H9 (cell line): ENCODE results near the gene CD46. TPM values are rescaled to one million over a fixed set of nuclear protein-coding genes. Genes with fewer than 3 reads are reported as not detected.

Experiments used
- DNase-seq: peaks from one replicate; pipeline ENCODE4 v3.0.0-alpha.2; 2017
- H2AFZ ChIP-seq: one replicate; pipeline ENCODE4 v1.6.1; 2013; ENCODE audit warnings: mild to moderate bottlenecking, low read length, control low read depth, moderate library complexity
- H2AK5ac ChIP-seq: 2 replicates; pipeline ENCODE4 v1.6.1; 2013; ENCODE audit warnings: low read length, control low read depth, mixed read lengths; ENCODE audit not compliant: insufficient read length
- H2BK120ac ChIP-seq: one replicate; pipeline ENCODE4 v1.6.1; 2013; ENCODE audit warnings: low read depth, mild to moderate bottlenecking, low read length, control low read depth, inconsistent platforms; ENCODE audit not compliant: poor library complexity, severe bottlenecking
- H2BK12ac ChIP-seq: 2 replicates; pipeline ENCODE4 v1.6.1; 2013; ENCODE audit warnings: low read length, control low read depth, mixed read lengths, low read depth; ENCODE audit not compliant: insufficient read length
- H2BK15ac ChIP-seq: 2 replicates; pipeline ENCODE4 v1.6.1; 2013; ENCODE audit warnings: low read depth, low read length, control low read depth
- H2BK20ac ChIP-seq: one replicate; pipeline ENCODE4 v1.6.1; 2013; ENCODE audit warnings: low read depth, mild to moderate bottlenecking, low read length, control low read depth, inconsistent platforms; ENCODE audit not compliant: poor library complexity, severe bottlenecking
- H2BK5ac ChIP-seq: 2 replicates; pipeline ENCODE4 v1.6.1; 2013; ENCODE audit warnings: low read length, control low read depth, mixed read lengths; ENCODE audit not compliant: insufficient read length
- H3K14ac ChIP-seq: 2 replicates; pipeline ENCODE4 v1.6.1; 2013; ENCODE audit warnings: low read length, control low read depth; ENCODE audit not compliant: insufficient read depth
- H3K18ac ChIP-seq: 2 replicates; pipeline ENCODE4 v1.6.1; 2013; ENCODE audit warnings: low read depth, mild to moderate bottlenecking, mixed read lengths, low read length, control low read depth; ENCODE audit not compliant: insufficient read length
- H3K23ac ChIP-seq: 2 replicates; pipeline ENCODE4 v1.6.1; 2013; ENCODE audit warnings: low read length, control low read depth, mixed read lengths, low read depth; ENCODE audit not compliant: insufficient read length
- H3K23me2 ChIP-seq: 2 replicates; pipeline ENCODE4 v1.6.1; 2013; ENCODE audit warnings: low read depth, mild to moderate bottlenecking, mixed read lengths, low read length, control low read depth; ENCODE audit not compliant: insufficient read length, poor library complexity, severe bottlenecking
- H3K27ac ChIP-seq: 2 replicates; pipeline ENCODE4 v1.5.1; 2013; ENCODE audit warnings: low read length, control low read depth, mixed read lengths, low read depth; ENCODE audit not compliant: insufficient read length
- H3K27me3 ChIP-seq: 2 replicates; pipeline ENCODE4 v1.6.1; 2013; ENCODE audit warnings: low read length, control low read depth, inconsistent platforms; ENCODE audit not compliant: insufficient read depth
- H3K4ac ChIP-seq: 2 replicates; pipeline ENCODE4 v1.6.1; 2013; ENCODE audit warnings: low read depth, mild to moderate bottlenecking, control low read depth, inconsistent platforms, low read length, moderate library complexity
- H3K4me1 ChIP-seq: 2 replicates; pipeline ENCODE4 v1.6.1; 2013; ENCODE audit warnings: low read length, control low read depth, inconsistent platforms; ENCODE audit not compliant: insufficient read depth
- H3K4me2 ChIP-seq: 2 replicates; pipeline ENCODE4 v1.6.1; 2013; ENCODE audit warnings: low read length, control low read depth, mixed read lengths; ENCODE audit not compliant: insufficient read length, insufficient read depth
- H3K56ac ChIP-seq: 2 replicates; pipeline ENCODE4 v1.6.1; 2013; ENCODE audit warnings: low read depth, mild to moderate bottlenecking, mixed read lengths, low read length, control low read depth; ENCODE audit not compliant: insufficient read length
- H3K79me1 ChIP-seq: 2 replicates; pipeline ENCODE4 v1.6.1; 2013; ENCODE audit warnings: low read depth, mild to moderate bottlenecking, moderate library complexity, low read length, control low read depth, inconsistent platforms; ENCODE audit not compliant: insufficient read depth, poor library complexity, severe bottlenecking
- H3K79me2 ChIP-seq: 2 replicates; pipeline ENCODE4 v1.6.1; 2013; ENCODE audit warnings: low read length, control low read depth, inconsistent platforms; ENCODE audit not compliant: insufficient read depth
- H3K9ac ChIP-seq: 2 replicates; pipeline ENCODE4 v1.6.1; 2013; ENCODE audit warnings: low read length, control low read depth, mixed read lengths; ENCODE audit not compliant: insufficient read length; ENCODE audit errors: extremely low read depth
- H3K9me3 ChIP-seq: one replicate; pipeline ENCODE4 v1.6.1; 2013; ENCODE audit warnings: low read depth, low read length, inconsistent platforms; ENCODE audit not compliant: control insufficient read depth
- H3T11ph ChIP-seq: one replicate; pipeline ENCODE4 v1.6.1; 2013; ENCODE audit warnings: mild to moderate bottlenecking, low read length, control low read depth, inconsistent platforms
- H4K20me1 ChIP-seq: one replicate; pipeline ENCODE4 v1.6.1; 2013; ENCODE audit not compliant: control insufficient read depth, insufficient read length, insufficient read depth
- H4K5ac ChIP-seq: 2 replicates; pipeline ENCODE4 v1.6.1; 2013; ENCODE audit warnings: low read depth, mild to moderate bottlenecking, mixed read lengths, low read length, control low read depth; ENCODE audit not compliant: insufficient read length
- H4K8ac ChIP-seq: replicated peaks from 2 replicates; pipeline ENCODE4 v1.6.1; 2013; ENCODE audit warnings: low read length, control low read depth, mixed read lengths, low read depth; ENCODE audit not compliant: insufficient read length
- H4K91ac ChIP-seq: 2 replicates; pipeline ENCODE4 v1.6.1; 2013; ENCODE audit warnings: low read depth, mild to moderate bottlenecking, moderate library complexity, mixed read lengths, low read length, control low read depth; ENCODE audit not compliant: insufficient read length
- H3K27ac Mint-ChIP-seq, 3 experiments: 2 replicates in 2 of 3; 3 replicates in 1 of 3; pipeline ENCODE4 v1.8.0; 2020 to 2021; ENCODE audit warnings: mixed read lengths in 3 of 3, mild to moderate bottlenecking in 1 of 3, moderate library complexity in 1 of 3
- H3K27me3 Mint-ChIP-seq: 2 replicates; pipeline ENCODE4 v1.8.0; 2021; ENCODE audit warnings: low read depth, mild to moderate bottlenecking, moderate library complexity, mixed read lengths
- H3K36me3 Mint-ChIP-seq, 3 experiments: 2 replicates in 2 of 3; 3 replicates in 1 of 3; pipeline ENCODE4 v1.8.0; 2020 to 2021; ENCODE audit warnings: low read depth in 3 of 3, mixed read lengths in 3 of 3; ENCODE audit not compliant: insufficient read depth in 1 of 3
- H3K4me1 Mint-ChIP-seq, 2 experiments: 2 replicates each; pipeline ENCODE4 v1.8.0; 2020; ENCODE audit warnings: mixed read lengths in 2 of 2
- H3K4me3 Mint-ChIP-seq, 2 experiments: 2 replicates in 1 of 2; 3 replicates in 1 of 2; pipeline ENCODE4 v1.8.0; 2020 to 2021; ENCODE audit warnings: mild to moderate bottlenecking in 2 of 2, mixed read lengths in 2 of 2, moderate library complexity in 1 of 2
- H3K9me3 Mint-ChIP-seq, 2 experiments: 2 replicates in 1 of 2; 3 replicates in 1 of 2; pipeline ENCODE4 v1.8.0; 2020; ENCODE audit warnings: mild to moderate bottlenecking in 2 of 2, mixed read lengths in 2 of 2, moderate library complexity in 1 of 2
- CTCF ChIP-seq: fragments of 200-600 bp; sonication (generic); conservative IDR thresholded peaks from 3 replicates; pipeline ENCODE4 v1.8.0; 2021; ENCODE audit warnings: antibody characterized with exemption, mild to moderate bottlenecking
- WGBS: extraction: QIAGEN DNeasy Blood & Tissue Kit; methylation state at CpG from one replicate; pipeline ENCODE4 v1.1.7; 2013; ENCODE audit warnings: missing lambda C conversion rate, low lambda C conversion rate, mixed read lengths; ENCODE audit not compliant: insufficient read length; ENCODE audit errors: extremely low coverage; 5-methylcytosine and 5-hydroxymethylcytosine counted together
- total RNA-seq: library from RNA; stranded (reverse); gene quantifications from 2 replicates; pipeline ENCODE4 v1.2.1, GENCODE V29; 2021

The CD46 gene
- total RNA-seq, 1 experiment from 2014 or later: 89.2 TPM

GRCh38 chr1:207763091-207763490 is 11.2 kb downstream of the CD46 start:
- no peak for TF ChIP-seq CTCF
- Mint-ChIP-seq H3K27ac (peak overlapping the region in 2 of 3 experiments; percentile 50 to 85; a peak in 2 of 7 replicates), H3K4me3 (no peak overlapping the region), H3K36me3 (peaks cover 86 to 92% (median 91%) of the 10 kb centered on the region in 3 experiments), H3K9me3 (peaks cover 3 to 6% of the 10 kb centered on the region in 2 experiments; a peak in 3 of 5 replicates), H3K27me3 (no peaks in the 10 kb centered on the region), H3K4me1 (no peaks in the 10 kb centered on the region)
- Histone ChIP-seq H4K91ac (no peak overlapping the region), H4K20me1 (no peaks in the 10 kb centered on the region), H2BK120ac (no peak overlapping the region), H3K9ac (no peak overlapping the region), H3K79me1 (peaks cover 5% of the 10 kb centered on the region), H3K27me3 (no peaks in the 10 kb centered on the region), H3K27ac (no peak overlapping the region), H3K14ac (no peak overlapping the region), H2AK5ac (no peak overlapping the region), H2BK15ac (no peak overlapping the region), H3K4me1 (no peaks in the 10 kb centered on the region), H2BK12ac (no peak overlapping the region), H3K56ac (no peak overlapping the region), H3T11ph (no peak overlapping the region), H3K23me2 (no peaks in the 10 kb centered on the region), H3K4me2 (no peak overlapping the region), H2BK20ac (no peak overlapping the region), H3K23ac (no peak overlapping the region), H3K4ac (no peak overlapping the region), H4K8ac (no peak overlapping the region), H3K9me3 (no peaks in the 10 kb centered on the region), H3K18ac (no peak overlapping the region), H3K79me2 (peaks cover 2% of the 10 kb centered on the region; the same call in 1 of the 2 replicates), H4K5ac (no peak overlapping the region), H2BK5ac (no peak overlapping the region), H2AFZ (no peak overlapping the region)
- no peak for DNase-seq
- WGBS: no CpG with 5 or more reads among the region's 10 CpGs
